Sigmoid colon (tissue), 4 donors: ENCODE measurements around the gene HBB.

ENCODE experiments used
- CTCF ChIP-seq, 4 experiments: fragments of 450-650 bp in 3 of 4; fragments of 200-600 bp in 1 of 4; IDR thresholded peaks; one replicate each; pipeline ENCODE4 v1.5.1; 2016 to 2019; ENCODE audit warnings: antibody characterized with exemption in 4 of 4, mild to moderate bottlenecking in 3 of 4, moderate library complexity in 2 of 4
- EP300 ChIP-seq, 4 donors: sonication (generic); formaldehyde crosslinking; IDR thresholded peaks; one replicate each; pipeline ENCODE4 v1.6.1; 2017; ENCODE audit warnings: antibody characterized with exemption in 4 of 4
- POLR2A ChIP-seq, 2 donors: fragments of 450-650 bp; IDR thresholded peaks; one replicate each; pipeline ENCODE4 v1.6.1; 2016; ENCODE audit warnings: antibody characterized with exemption in 2 of 2, mild to moderate bottlenecking in 2 of 2, moderate library complexity in 2 of 2
- POLR2AphosphoS5 ChIP-seq, 4 donors: sonication (generic); formaldehyde crosslinking; IDR thresholded peaks; one replicate each; pipeline ENCODE4 v1.6.1; 2017; ENCODE audit warnings: antibody characterized with exemption in 4 of 4

GRCh38 chr11:5241458-5241857, 14.6 kb upstream of the HBB start:
- TF ChIP-seq CTCF (IDR thresholded peaks at IDR 0.05), result no peak
- TF ChIP-seq POLR2A (IDR thresholded peaks at IDR 0.05), result no peak
- TF ChIP-seq POLR2AphosphoS5 (IDR thresholded peaks at IDR 0.05), result no peak
- no peak for TF ChIP-seq EP300 (IDR thresholded peaks at IDR 0.05)
